Ovary (tissue), 9 donors: ENCODE measurements around the gene BMPR1A. TPM values are rescaled to one million over a fixed set of nuclear protein-coding genes. Genes with fewer than 3 reads are reported as not detected.

Source experiments
- DNase-seq, 5 donors: peaks; one replicate each; pipeline ENCODE4 v3.0.0-alpha.2; 2019 to 2020
- H3K27ac ChIP-seq, 2 donors: fragments of 200-600 bp; one replicate each; pipeline versions ENCODE4 v1.5.1 to v1.8.0; 2019 to 2022
- H3K27me3 ChIP-seq: fragments of 200-600 bp; one replicate; pipeline ENCODE4 v1.8.0; 2022
- H3K36me3 ChIP-seq: fragments of 200-600 bp; sonication (generic); one replicate; pipeline ENCODE4 v1.5.1; 2019
- H3K4me1 ChIP-seq: one replicate; pipeline ENCODE4 v1.8.1; 2013; ENCODE audit warnings: mild to moderate bottlenecking, moderate library complexity; ENCODE audit not compliant: insufficient read depth
- H3K4me3 ChIP-seq: fragments of 200-600 bp; sonication (generic); one replicate; pipeline ENCODE4 v1.5.1; 2017
- H3K9me3 ChIP-seq, 2 donors: fragments of 200-600 bp in 1 of 2; sonication (generic) in 1 of 2; one replicate each; pipeline versions ENCODE4 v1.5.1 to v1.8.1; 2013 to 2019; ENCODE audit warnings: mild to moderate bottlenecking in 1 of 2, moderate library complexity in 1 of 2
- CTCF ChIP-seq, 3 donors: fragments of 450-650 bp in 2 of 3; fragments of 200-600 bp in 1 of 3; IDR thresholded peaks; one replicate each; pipeline versions ENCODE4 v1.5.1 to v1.8.0; 2016 to 2022; ENCODE audit warnings: antibody characterized with exemption in 3 of 3, mild to moderate bottlenecking in 1 of 3
- EP300 ChIP-seq: sonication (generic); formaldehyde crosslinking; IDR thresholded peaks from one replicate; pipeline ENCODE4 v1.6.1; 2017; ENCODE audit warnings: antibody characterized with exemption
- POLR2A ChIP-seq: fragments of 450-650 bp; IDR thresholded peaks from one replicate; pipeline ENCODE4 v1.6.1; 2017; ENCODE audit warnings: antibody characterized with exemption, mild to moderate bottlenecking, moderate library complexity
- WGBS, 3 donors: extraction: QIAGEN DNeasy Blood & Tissue Kit in 1 of 3; methylation state at CpG; one replicate each; pipeline versions ENCODE4 v1.1.5 to v1.1.7; 2013 to 2017; 5-methylcytosine and 5-hydroxymethylcytosine counted together
- intact Hi-C, 4 donors: fragments of 100-400 bp; cut with DNase I; formaldehyde crosslinking; loops; one replicate each; pipeline versions ENCODE4 v1.11.0 to v1.15.1; 2022 to 2023
- polyA plus RNA-seq, 2 donors: library from polyadenylated mRNA; stranded (reverse); fragments of 200-250 nt in 1 of 2; fragments of 350-450 nt in 1 of 2; fragmentation: Illumina TruSeq in 1 of 2; extraction: RNeasy Lipid Tissue Mini Kit (QIAGEN cat#74804) in 1 of 2; gene quantifications; one replicate each; pipeline ENCODE4 v1.2.3, GENCODE V29; 2013 to 2014
- total RNA-seq, 7 donors: library from RNA; depleted of rRNA in 2 of 7; stranded (reverse); fragments of >200 nt in 2 of 7; fragmentation: NEBNext Ultra II Directional in 3 of 7; extraction: Animal tissue kit (Norgen Biotek cat#: 25700) in 3 of 7; gene quantifications; one replicate each; pipeline versions ENCODE4 v1.1.0 to v1.2.4, GENCODE V29; 2016 to 2023
- donor health status: DM: no; HTN: no; CAD: no; lungs with moderate emphysema.
- donor health status: DM: no; HTN: no; CAD: no.
- donor health status: Bipolar disorder and iron deficiency.
- donor health status: DM: yes; HTN: yes; CAD: no.
- donor health status: DM: no; HTN: no; CAD: no.
- donor health status: DM: yes; HTN: yes; CAD: no.

The BMPR1A gene
- total and polyA plus RNA-seq, 9 donors = 19.0 to 77.9 (median 55.8) TPM

DNA sequence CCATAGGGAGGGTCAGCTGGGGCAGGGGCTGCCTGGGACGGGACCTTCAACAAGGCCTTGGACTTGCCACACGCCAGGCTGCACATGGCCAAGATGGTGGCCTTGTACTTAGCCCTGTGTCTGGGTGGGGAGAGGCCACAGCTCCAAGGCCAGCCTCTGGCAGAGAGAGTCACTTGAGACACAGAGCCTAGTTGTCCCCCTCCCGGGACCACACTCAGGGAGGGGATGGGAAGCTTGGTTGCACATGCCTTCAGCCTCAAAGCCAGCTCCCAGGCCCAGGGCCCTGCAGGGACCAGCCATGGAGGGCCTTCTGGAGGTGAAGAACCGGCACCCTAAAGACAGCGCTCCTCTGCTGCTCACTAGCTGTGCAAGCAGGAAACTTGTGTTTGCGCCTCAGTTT is 184.3 kb downstream of the BMPR1A start:
- intact Hi-C loops = no loop called here
- WGBS, 3 donors = 85 to 88% (median 85%) methylated on average over 6 of the region's 6 CpGs

DNA sequence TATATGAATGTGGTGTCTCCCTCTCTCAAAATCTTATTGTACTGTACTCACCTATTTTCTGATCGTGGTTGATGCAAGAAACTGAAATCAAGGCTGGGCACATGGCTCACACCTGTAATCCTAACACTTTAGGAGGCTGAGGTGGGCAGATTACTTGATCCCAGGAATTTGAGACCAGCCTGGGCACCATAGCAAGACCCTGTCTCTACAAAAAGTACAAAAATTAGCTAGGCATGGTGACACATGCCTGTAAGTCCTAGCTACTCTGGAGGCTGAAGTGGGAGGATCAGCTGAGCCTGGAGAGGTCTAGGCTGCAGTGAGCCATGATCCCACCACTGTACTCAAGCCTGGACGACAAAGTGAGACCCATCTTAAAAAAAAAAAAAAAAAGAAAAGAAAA is 185.0 kb downstream of the BMPR1A start:
- H3K4me3 ChIP-seq = no peak overlapping the region
- H3K36me3 ChIP-seq = no peaks in the 10 kb centered on the region
- H3K4me1 ChIP-seq = peaks cover 14% of the 10 kb centered on the region
- no peak for DNase-seq
- intact Hi-C loops = no loop called here
- TF ChIP-seq CTCF (IDR thresholded peaks at IDR 0.05) (no peak), EP300 (no peak), POLR2A (no peak)
- 86 to 89% (median 88%) methylated on average over 2 of the region's 2 CpGs for WGBS, 3 donors
- no peaks in the 10 kb centered on the region for H3K27me3 ChIP-seq
- H3K9me3 ChIP-seq = no peaks in the 10 kb centered on the region
- H3K27ac ChIP-seq = no peak overlapping the region

More for the DNA sequence above, 184.3 kb downstream of the BMPR1A start:
- H3K27ac ChIP-seq = no peak overlapping the region
- no peaks in the 10 kb centered on the region for H3K27me3 ChIP-seq
- no peaks in the 10 kb centered on the region for H3K36me3 ChIP-seq
- peaks cover 12% of the 10 kb centered on the region for H3K4me1 ChIP-seq
- TF ChIP-seq CTCF (IDR thresholded peaks at IDR 0.05) (no peak), EP300 (no peak), POLR2A (no peak)
- no peak for DNase-seq
- H3K9me3 ChIP-seq = no peaks in the 10 kb centered on the region
- no peak overlapping the region for H3K4me3 ChIP-seq

- peak in 1 of 5 donors; percentile 37 for DNase-seq
- Histone ChIP-seq H3K27ac (no peak overlapping the region), H3K4me3 (no peak overlapping the region), H3K9me3 (no peaks in the 10 kb centered on the region), H3K27me3 (no peaks in the 10 kb centered on the region), H3K36me3 (no peaks in the 10 kb centered on the region), H3K4me1 (peaks cover 12% of the 10 kb centered on the region)
- WGBS, 3 donors = 90 to 94% (median 92%) methylated on average over 14 of the region's 14 CpGs
- no peak for TF ChIP-seq EP300
- no peak for TF ChIP-seq CTCF (IDR thresholded peaks at IDR 0.05)
- no peak for TF ChIP-seq POLR2A
- intact Hi-C loops = loop anchor here in 1 of 4 donors (1.0 kb wide), 1 partner anchor 21 kb away; no protein-coding TSS in a partner anchor
Observed at GRCh38 chr10:86941991-86942421, 185.6 kb downstream of the BMPR1A start.

DNA sequence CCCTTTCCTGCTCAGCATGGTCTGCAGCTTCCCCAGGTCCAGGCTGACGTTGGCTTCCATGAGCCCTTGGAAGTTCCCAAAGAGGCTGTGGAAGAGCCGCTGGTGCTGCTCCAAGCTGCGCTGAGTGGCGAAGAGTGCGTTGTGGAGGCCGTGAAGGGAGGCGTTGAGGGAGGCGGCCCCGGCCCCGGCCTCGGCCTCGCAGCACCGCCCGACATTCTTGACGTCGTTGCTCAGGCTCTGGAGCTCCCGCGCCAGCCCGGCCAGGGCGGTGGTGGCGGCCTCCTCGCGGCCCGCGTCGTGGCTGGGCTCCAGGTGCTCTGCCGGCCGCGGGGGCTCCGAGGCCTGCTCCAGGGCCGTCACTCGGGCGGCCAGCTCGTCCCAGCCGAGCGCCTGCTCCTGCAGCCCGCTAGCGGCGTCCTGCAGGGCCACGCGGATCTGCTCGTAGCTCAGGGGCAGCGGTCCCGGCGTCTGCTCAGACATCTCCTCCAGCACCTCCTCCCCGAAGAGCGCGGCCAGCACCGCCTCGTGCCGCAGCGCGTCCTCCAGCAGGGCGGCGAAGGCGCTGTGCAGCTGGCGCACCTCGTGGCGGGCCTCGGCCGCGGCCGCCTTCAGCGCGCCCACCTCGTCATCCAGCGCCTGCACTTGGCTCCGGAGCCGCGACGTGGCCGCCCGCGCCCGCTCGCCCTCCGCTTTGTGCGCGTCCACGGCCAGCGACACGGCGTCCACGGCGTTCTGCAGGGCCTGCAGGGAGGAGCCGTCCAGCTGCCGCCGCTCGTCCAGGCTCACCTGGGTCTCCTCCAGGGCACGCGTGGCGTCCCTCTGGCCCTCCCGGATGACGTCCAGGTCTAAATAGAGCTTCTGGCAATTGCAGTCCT is 186.3 kb downstream of the BMPR1A start:
- DNase-seq = peak in 2 of 5 donors; percentile 46 to 57
- Histone ChIP-seq H3K4me3 (no peak overlapping the region), H3K9me3 (no peaks in the 10 kb centered on the region), H3K4me1 (peaks cover 12% of the 10 kb centered on the region), H3K36me3 (no peaks in the 10 kb centered on the region), H3K27me3 (no peaks in the 10 kb centered on the region), H3K27ac (no peak overlapping the region)
- TF ChIP-seq EP300 (no peak), CTCF (IDR thresholded peaks at IDR 0.05) (no peak), POLR2A (no peak)
- WGBS, 3 donors = 50 to 76% (median 58%) methylated on average over 86 to 94 of the region's 94 CpGs
- intact Hi-C loops = loop anchor here in 1 of 4 donors (1.0 kb wide), 1 partner anchor 21 kb away; no protein-coding TSS in a partner anchor
